HepG2 (cell line): ENCODE measurements around the gene CTDSP2. TPM values are rescaled to one million over a fixed set of nuclear protein-coding genes. Genes with fewer than 3 reads are reported as not detected.

ENCODE experiments used
- ATAC-seq: fragments of 200-7000 bp; cut with Tn5 transposase; 3 replicates; pipeline ENCODE4 v1.9.1; 2020; ENCODE audit warnings: mild to moderate bottlenecking, moderate library complexity
- BruUV-seq: library from RNA; stranded (reverse); fragments of 400-500 nt; replicated peaks from 2 replicates; lab custom pipeline; 2021; lab: Mats Ljungman, UMichigan
- CTCF ChIA-PET: fragments of 300-600 bp; formaldehyde crosslinking; extraction: SDS; loops from one replicate; lab custom pipeline; 2021; ENCODE audit warnings: low total read pairs, inconsistent platforms, low intra/inter-chr PET ratio; lab: Yijun Ruan, JAX
- POLR2A ChIA-PET: fragments of 350-600 bp; sonication (Branson Sonifier 250); formaldehyde crosslinking; loops from one replicate; lab custom pipeline; 2020; ENCODE audit warnings: antibody characterized with exemption, inconsistent platforms; lab: Yijun Ruan, JAX
- DNase-seq: peaks from one replicate; pipeline ENCODE4 v3.0.0-alpha.2; 2015; ENCODE audit warnings: low spot score
- FAIRE-seq: peaks from 3 replicates; lab custom pipeline; 2011; peaks lifted over from hg19 to GRCh38; lab: Jason Lieb, UNC
- H2AFZ ChIP-seq: one replicate; pipeline ENCODE4 v1.6.1; 2011; ENCODE audit warnings: low read length, inconsistent platforms
- H3K27ac ChIP-seq: fragments of 300-600 bp; 3 replicates; pipeline ENCODE4 v1.8.0; 2011; ENCODE audit warnings: mixed run types, mild to moderate bottlenecking, mixed read lengths, low read length, inconsistent platforms; ENCODE audit not compliant: insufficient read depth; ENCODE audit errors: extremely low read length
- H3K27me3 ChIP-seq, 2 experiments: fragments of 200-600 bp in 1 of 2; 2 replicates in 1 of 2; 3 replicates in 1 of 2; pipeline versions ENCODE4 v1.6.0 to v1.8.0; 2011; ENCODE audit warnings: low read length in 2 of 2, mild to moderate bottlenecking in 2 of 2, moderate library complexity in 2 of 2, inconsistent platforms in 1 of 2; ENCODE audit not compliant: insufficient read depth in 2 of 2, control insufficient read depth in 1 of 2
- H3K36me3 ChIP-seq, 2 experiments: fragments of 200-600 bp in 1 of 2; replicated peaks in 1 of 2; 2 replicates in 1 of 2; 3 replicates in 1 of 2; pipeline versions ENCODE4 v1.5.1 to v1.8.0; 2011; ENCODE audit warnings: low read length in 2 of 2, inconsistent platforms in 1 of 2; ENCODE audit not compliant: insufficient read depth in 2 of 2, control insufficient read depth in 1 of 2
- H3K4me1 ChIP-seq: 2 replicates; pipeline ENCODE4 v1.5.1; 2012; ENCODE audit warnings: low read length, inconsistent platforms; ENCODE audit not compliant: insufficient read depth
- H3K4me2 ChIP-seq: 2 replicates; pipeline ENCODE4 v1.6.0; 2011; ENCODE audit warnings: low read depth, low read length, inconsistent platforms
- H3K4me3 ChIP-seq, 3 experiments: fragments of 200-600 bp in 1 of 3; sonication (generic), shearing (Covaris generic) in 1 of 3; replicated peaks in 1 of 3; 2 replicates each; pipeline ENCODE4 v1.5.1; 2011 to 2016; ENCODE audit warnings: low read length in 3 of 3, inconsistent platforms in 2 of 3, low read depth in 2 of 3, mild to moderate bottlenecking in 2 of 3, control low read depth in 1 of 3, mixed read lengths in 1 of 3; ENCODE audit not compliant: insufficient read depth in 1 of 3
- H3K79me2 ChIP-seq: one replicate; pipeline ENCODE4 v1.6.1; 2011; ENCODE audit warnings: low read length, inconsistent platforms; ENCODE audit not compliant: insufficient read depth
- H3K9ac ChIP-seq: 2 replicates; pipeline ENCODE4 v1.6.0; 2011; ENCODE audit warnings: mild to moderate bottlenecking, low read depth, low read length, inconsistent platforms; ENCODE audit not compliant: insufficient read depth
- H3K9me3 ChIP-seq: 2 replicates; pipeline ENCODE4 v1.5.1; 2012; ENCODE audit warnings: mild to moderate bottlenecking, low read length
- H4K20me1 ChIP-seq: 2 replicates; pipeline ENCODE4 v1.6.0; 2011; ENCODE audit warnings: inconsistent platforms, mild to moderate bottlenecking, low read length, moderate library complexity; ENCODE audit not compliant: insufficient read depth
- BATF2 ChIP-seq: sonication (generic); formaldehyde crosslinking; IDR thresholded peaks from 2 replicates; pipeline ENCODE4 v1.8.0; 2022; ENCODE audit warnings: mild to moderate bottlenecking, missing genetic modification reagents, moderate library complexity
- EEA1 ChIP-seq: sonication (generic); formaldehyde crosslinking; IDR thresholded peaks from 2 replicates; pipeline ENCODE4 v1.5.1; 2020; ENCODE audit warnings: mild to moderate bottlenecking, missing genetic modification reagents, borderline replicate concordance
- HNF4G ChIP-seq, 2 experiments: sonication (generic) in 1 of 2; formaldehyde crosslinking in 1 of 2; IDR thresholded peaks; 2 replicates each; pipeline versions ENCODE4 v1.4.0 to v1.6.1; 2011 to 2020; ENCODE audit warnings: borderline replicate concordance in 2 of 2, low read depth in 2 of 2, mild to moderate bottlenecking in 2 of 2, low read length in 1 of 2, missing genetic modification reagents in 1 of 2, moderate library complexity in 1 of 2
- NCOA5 ChIP-seq: sonication (generic); formaldehyde crosslinking; IDR thresholded peaks from 2 replicates; pipeline ENCODE4 v1.4.0; 2020; ENCODE audit warnings: missing genetic modification reagents
- PITX1 ChIP-seq: sonication (generic); formaldehyde crosslinking; IDR thresholded peaks from 2 replicates; pipeline ENCODE4 v1.5.1; 2020; ENCODE audit warnings: mild to moderate bottlenecking, missing genetic modification reagents
- SMC3 ChIP-seq: IDR thresholded peaks from 2 replicates; pipeline ENCODE4 v1.6.1; 2011; ENCODE audit warnings: low read length, improper control_type of control experiment
- ZNF609 ChIP-seq: sonication (generic); formaldehyde crosslinking; IDR thresholded peaks from 2 replicates; pipeline ENCODE4 v1.4.0; 2020; ENCODE audit warnings: mild to moderate bottlenecking, missing genetic modification reagents, borderline replicate concordance
- ZNF782 ChIP-seq: sonication (generic); formaldehyde crosslinking; IDR thresholded peaks from 2 replicates; pipeline ENCODE4 v1.4.0; 2020; ENCODE audit warnings: missing genetic modification reagents, mild to moderate bottlenecking, borderline replicate concordance
- WGBS: methylation state at CpG from one replicate; pipeline ENCODE4 v1.1.6; 2017; ENCODE audit warnings: low lambda C conversion rate; 5-methylcytosine and 5-hydroxymethylcytosine counted together
- in situ Hi-C: cut with HindIII; loops from 2 replicates; pipeline ENCODE4 v1.10.0; 2017; ENCODE audit warnings: low pct_unique_long_range_greater_than_20kb; ENCODE audit not compliant: extremely low pct_ligation_motif_present
- intact Hi-C: fragments of 100-400 bp; cut with micrococcal nuclease; formaldehyde crosslinking; loops from one replicate; pipeline ENCODE4 v1.10.0; 2022; ENCODE audit not compliant: unreplicated experiment
- polyA plus RNA-seq, 8 experiments: library from polyadenylated mRNA; depleted of rRNA in 3 of 8; stranded (reverse) in 7 of 8; unstranded in 1 of 8; fragments of >200 nt; fragmentation: Illumina TruSeq in 4 of 8; extraction: Trizol in 4 of 8; gene quantifications; 2 replicates each; pipeline versions ENCODE4 v1.2.1 to v1.2.3, GENCODE V29; 2011 to 2016; ENCODE audit warnings: low read depth in 4 of 8, missing spikeins in 1 of 8, mixed read lengths in 1 of 8; ENCODE audit not compliant: insufficient read depth in 1 of 8
- total RNA-seq, 5 experiments: library from RNA; depleted of rRNA; stranded (reverse); fragments of >200 nt; fragmentation: Illumina TruSeq; extraction: Trizol; gene quantifications; 2 replicates each; pipeline ENCODE4 v1.2.3, GENCODE V29; 2016; ENCODE audit warnings: low read depth in 1 of 5

CTDSP2 gene
- total and polyA plus RNA-seq, 2 of the 13 experiments (the other 11 are each of a cell fraction or from before 2014, with no cell fraction given): 38.1 to 82.5 TPM

GRCh38 chr12:57891542-57892228 is 45.2 kb upstream of the CTDSP2 start (continued):
- no peak for TF ChIP-seq BATF2 (CRISPR knock-in tag)

GRCh38 chr12:57890191-57891115 is 43.9 kb upstream of the CTDSP2 start:
- H3K9ac ChIP-seq: no peak overlapping the region
- no peak for ATAC-seq
- H3K9me3 ChIP-seq: no peaks in the 10 kb centered on the region
- peaks cover 54% of the 10 kb centered on the region for H3K4me1 ChIP-seq
- in situ Hi-C loops (no loop called here), intact Hi-C loops (no loop called here)
- no peak for TF ChIP-seq PITX1 (CRISPR knock-in tag)
- TF ChIP-seq HNF4G (IDR thresholded peaks at IDR 0.05; ENCODE audit: borderline replicate concordance, low read depth, low read length): no peak
- no peak for TF ChIP-seq HNF4G (CRISPR knock-in tag; IDR thresholded peaks at IDR 0.05; ENCODE audit: borderline replicate concordance, low read depth)
- no peak for TF ChIP-seq NCOA5 (CRISPR knock-in tag)
- no peak for TF ChIP-seq ZNF609
- no peak for TF ChIP-seq EEA1
- TF ChIP-seq SMC3: no peak
- TF ChIP-seq ZNF782 (CRISPR knock-in tag): no peak
- no peaks in the 10 kb centered on the region for H3K36me3 ChIP-seq
- no peaks in the 10 kb centered on the region for H3K79me2 ChIP-seq
- H2AFZ ChIP-seq: no peak overlapping the region
- no TSS peak for BruUV-seq
- no peak overlapping the region; a peak in 1 of 6 replicates for H3K4me3 ChIP-seq
- DNase-seq: no peak
- no peak overlapping the region for H3K4me2 ChIP-seq
- H3K27ac ChIP-seq: no peak overlapping the region
- no peaks in the 10 kb centered on the region for H4K20me1 ChIP-seq
- ChIA-PET POLR2A (interaction anchor here (1.5 to 2.7 kb wide), 2 partner anchors 25 to 44 kb away, joined by 4 to 13 read pairs; partner anchors contain the start of gene CTDSP2), CTCF (no interaction called here)
- 35% methylated on average over 13 of the region's 14 CpGs for WGBS
- no peak for FAIRE-seq
- H3K27me3 ChIP-seq: peaks cover 10 to 57% of the 10 kb centered on the region in 2 experiments; a peak in 4 of 5 replicates
